Activated T-helper 1 cell treated with anti-CD3 and anti-CD28 coated beads, Interleukin-12 subunit alpha, Interleukin-12 subunit beta, Interleukin-2, Interleukin-4 antibody, amounts not matched to agents 30 ng/mL and 10 ng/mL and 1 ng/mL, durations not matched to agents 14 hours and 24 hours and 36 hours (primary cell): Measurements from ENCODE around the gene PITPNM2. TPM values are rescaled to one million over a fixed set of nuclear protein-coding genes. Genes with fewer than 3 reads are reported as not detected.

Experiments used
- DNase-seq: peaks from one replicate; pipeline ENCODE4 v3.0.0; 2021; ENCODE audit warnings: low spot score
- H3K27ac Mint-ChIP-seq: one replicate; pipeline ENCODE4 v1.8.0; 2021; ENCODE audit warnings: mild to moderate bottlenecking, mixed read lengths
- H3K27me3 Mint-ChIP-seq: one replicate; pipeline ENCODE4 v1.8.0; 2022; ENCODE audit warnings: mild to moderate bottlenecking, moderate library complexity, mixed read lengths; ENCODE audit not compliant: insufficient read depth
- H3K36me3 Mint-ChIP-seq: one replicate; pipeline ENCODE4 v1.8.0; 2021; ENCODE audit warnings: low read depth, mixed read lengths
- H3K4me1 Mint-ChIP-seq: one replicate; pipeline ENCODE4 v1.8.0; 2021; ENCODE audit warnings: low read depth, mixed read lengths
- H3K4me3 Mint-ChIP-seq: one replicate; pipeline ENCODE4 v1.8.0; 2021; ENCODE audit warnings: mild to moderate bottlenecking, moderate library complexity, mixed read lengths
- H3K9me3 Mint-ChIP-seq: one replicate; pipeline ENCODE4 v1.8.0; 2021; ENCODE audit warnings: mixed read lengths
- intact Hi-C: fragments of 100-400 bp; cut with micrococcal nuclease; formaldehyde crosslinking; loops from one replicate; pipeline ENCODE4 v1.15.1; 2024
- total RNA-seq: library from RNA; stranded (reverse); gene quantifications from 2 replicates; pipeline ENCODE4 v1.2.3, GENCODE V29; 2022

The PITPNM2 gene
- total RNA-seq, 1 donor from 2014 or later: 22.3 TPM

DNA sequence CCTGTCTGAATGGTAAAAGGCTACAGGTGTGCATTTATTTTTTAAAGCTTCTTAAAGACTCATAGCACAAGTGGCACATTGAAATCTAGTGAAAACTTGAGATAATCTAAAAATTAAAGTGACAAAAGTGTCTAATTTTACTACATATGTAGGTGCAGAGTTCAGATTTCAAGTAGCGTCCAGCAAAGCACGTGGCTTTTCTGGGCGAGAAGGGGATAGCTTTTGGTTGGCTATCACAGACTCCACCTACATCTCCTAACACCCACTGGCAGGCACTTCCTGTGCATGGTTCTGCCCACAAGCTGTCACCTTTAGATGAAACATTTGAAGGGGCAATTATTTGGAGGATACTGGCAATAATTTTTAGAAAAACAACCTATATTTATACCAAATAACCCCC, 1.9 kb upstream of the PITPNM2 start:
- peaks cover 41% of the 10 kb centered on the region for H3K4me1 Mint-ChIP-seq
- intact Hi-C loops: loop anchor here (5.0 to 10.0 kb wide), 2 partner anchors 84 to 288 kb away; no protein-coding TSS in a partner anchor
- peaks cover 14% of the 10 kb centered on the region for H3K27me3 Mint-ChIP-seq
- H3K36me3 Mint-ChIP-seq: peaks cover 20% of the 10 kb centered on the region
- H3K4me3 Mint-ChIP-seq: peak overlapping the region; percentile 84
- DNase-seq: no peak
- H3K9me3 Mint-ChIP-seq: no peaks in the 10 kb centered on the region
- no peak overlapping the region for H3K27ac Mint-ChIP-seq

DNA sequence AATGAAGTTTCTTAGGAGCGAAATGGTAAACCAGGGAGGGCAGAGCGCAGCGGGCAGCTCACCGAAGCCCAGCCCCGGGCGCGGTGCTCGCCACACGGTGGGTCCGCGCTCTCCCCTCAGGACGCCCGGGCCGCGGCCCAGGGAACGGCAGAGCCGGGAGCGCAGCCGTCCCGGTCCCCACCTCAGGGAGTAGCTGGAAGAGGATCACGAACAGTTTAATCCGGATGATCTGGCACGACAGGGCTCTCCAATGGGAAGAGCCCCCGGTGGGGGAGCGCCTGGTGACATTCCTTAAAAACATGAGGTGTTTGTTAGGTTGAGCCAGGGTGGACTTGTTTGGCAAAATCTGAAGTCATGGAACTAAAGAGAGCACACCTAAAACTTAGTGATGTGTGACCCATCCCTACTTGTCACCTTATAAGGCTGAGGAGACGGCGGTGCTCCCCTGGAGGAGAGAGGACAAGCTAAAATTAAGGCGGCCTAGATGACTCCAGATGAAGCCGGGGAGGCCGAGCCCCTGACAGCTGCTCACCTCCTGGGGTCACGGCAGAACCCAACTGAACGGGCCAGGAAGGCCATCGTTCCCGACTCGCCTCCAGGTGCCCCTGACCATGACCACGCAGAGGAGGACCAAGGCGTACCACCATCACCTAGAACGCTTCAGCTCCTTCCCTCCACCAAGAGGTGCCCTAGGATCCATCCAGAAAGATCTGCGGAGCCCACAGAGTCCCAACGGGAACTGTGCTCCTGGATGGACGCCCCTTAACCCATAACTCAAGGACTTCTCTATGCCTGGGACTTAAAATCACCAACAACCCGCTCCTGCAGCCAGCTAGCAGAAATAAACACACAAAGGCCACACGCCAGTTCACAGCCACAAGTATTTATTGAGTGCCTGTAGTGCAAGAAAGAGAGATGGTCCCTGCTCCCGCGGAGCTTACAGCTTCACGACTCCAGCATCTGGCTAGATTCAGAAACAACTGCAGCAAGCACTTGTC, 866 bp upstream of the PITPNM2 start:
- no peak for DNase-seq
- Mint-ChIP-seq H3K9me3 (no peaks in the 10 kb centered on the region), H3K4me3 (peak overlapping the region; percentile 84), H3K27me3 (peaks cover 16% of the 10 kb centered on the region), H3K4me1 (peaks cover 41% of the 10 kb centered on the region), H3K27ac (peak overlapping the region; percentile 90), H3K36me3 (peaks cover 19% of the 10 kb centered on the region)
- intact Hi-C loops: loop anchor here (1.0 to 10.0 kb wide), 5 partner anchors 45 to 287 kb away; partner anchors contain the start of gene OGFOD2

DNA sequence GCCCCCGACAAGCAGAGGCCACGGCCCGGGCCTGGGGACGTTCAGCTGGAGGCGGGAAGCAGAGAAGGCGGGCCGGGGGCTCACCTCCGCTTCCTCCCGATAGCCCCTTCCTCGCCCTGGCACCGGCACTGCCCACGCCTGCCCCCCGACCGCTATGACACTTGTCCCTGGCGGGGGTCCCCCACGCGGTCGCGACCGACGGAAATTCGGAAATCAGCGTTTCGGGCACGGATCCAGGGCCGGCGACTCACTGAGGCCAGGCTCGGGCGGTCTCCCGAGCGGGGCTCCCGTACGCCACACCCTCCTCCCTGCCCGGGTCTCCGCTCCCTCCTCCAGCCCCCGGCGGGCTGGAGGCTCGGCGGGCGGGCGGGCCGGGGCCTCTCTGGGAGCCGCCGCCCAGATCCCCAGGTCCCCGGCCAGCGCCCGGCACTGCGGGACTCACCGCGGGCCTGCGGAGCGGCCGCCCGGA, 581 bp downstream of the PITPNM2 start:
- intact Hi-C loops: loop anchor here (1.0 to 10.0 kb wide), 5 partner anchors 44 to 286 kb away; partner anchors contain the start of gene OGFOD2
- H3K4me3 Mint-ChIP-seq: peak overlapping the region; percentile 89
- peaks cover 41% of the 10 kb centered on the region for H3K4me1 Mint-ChIP-seq
- H3K27ac Mint-ChIP-seq: no peak overlapping the region
- H3K27me3 Mint-ChIP-seq: peaks cover 16% of the 10 kb centered on the region
- peak; percentile 2 for DNase-seq
- H3K36me3 Mint-ChIP-seq: peaks cover 19% of the 10 kb centered on the region
- no peaks in the 10 kb centered on the region for H3K9me3 Mint-ChIP-seq

DNA sequence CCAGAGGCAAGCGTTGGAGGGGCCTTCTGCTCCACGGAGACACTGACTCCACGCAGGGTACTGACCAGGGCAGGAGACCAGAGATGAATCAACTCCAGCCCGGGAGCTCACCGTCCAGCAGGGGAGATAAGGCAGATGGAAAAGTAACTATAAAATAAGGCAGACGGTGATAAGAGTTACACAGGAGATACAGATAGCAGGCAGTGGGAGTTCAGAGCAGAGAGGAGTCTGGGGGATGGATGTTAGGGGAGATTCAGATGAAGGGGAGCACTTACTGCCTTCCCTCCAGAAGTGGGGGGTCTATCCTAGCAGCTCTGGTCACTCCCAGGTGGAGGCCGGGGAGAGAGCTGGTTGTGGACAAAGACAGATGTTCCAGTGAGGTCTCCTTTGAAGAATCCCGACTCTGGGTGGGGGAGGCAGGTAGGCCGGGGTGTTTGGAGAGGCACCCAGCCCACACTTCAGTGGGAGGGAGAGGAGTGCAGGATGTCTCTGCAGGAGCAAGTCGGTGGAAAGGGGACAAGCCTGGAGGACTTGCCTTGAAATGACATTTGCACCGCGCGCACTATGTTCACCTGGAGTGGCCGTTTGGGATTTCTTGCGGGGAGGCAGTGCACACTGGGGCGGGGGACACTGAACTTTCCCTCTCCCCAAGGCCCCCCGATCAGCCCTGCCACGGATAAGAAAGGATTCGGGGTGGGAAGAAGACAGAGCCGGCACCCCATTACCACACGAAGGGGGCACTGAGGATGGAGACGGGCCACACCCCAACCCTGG, 1.2 kb downstream of the PITPNM2 start:
- Mint-ChIP-seq H3K27me3 (peaks cover 16% of the 10 kb centered on the region), H3K4me3 (peak overlapping the region; percentile 89), H3K36me3 (peaks cover 19% of the 10 kb centered on the region), H3K27ac (peak overlapping the region; percentile 89), H3K9me3 (no peaks in the 10 kb centered on the region), H3K4me1 (peaks cover 41% of the 10 kb centered on the region)
- intact Hi-C loops: loop anchor here (1.0 to 10.0 kb wide), 5 partner anchors 43 to 285 kb away; partner anchors contain the start of gene OGFOD2
- DNase-seq: no peak

DNA sequence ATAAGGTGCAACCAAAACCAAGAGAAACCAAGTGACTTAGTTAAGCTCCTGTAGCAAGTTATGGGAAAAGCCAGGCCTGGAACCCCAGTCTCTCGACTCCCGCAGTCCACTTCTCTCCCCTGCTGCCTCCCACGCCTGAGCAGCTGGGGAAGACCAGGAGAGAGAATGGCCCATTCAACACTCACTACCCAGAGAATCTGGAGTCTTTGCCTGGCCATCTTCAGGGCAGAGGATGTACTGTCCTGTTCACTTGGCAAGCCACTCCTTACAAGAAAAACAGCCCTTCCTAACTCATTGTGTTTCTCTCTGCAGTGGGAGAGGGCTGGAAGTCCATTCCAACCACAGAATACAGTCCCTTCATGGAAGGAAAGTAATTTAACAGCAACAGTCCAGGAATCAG, 1.8 kb downstream of the PITPNM2 start:
- DNase-seq: no peak
- Mint-ChIP-seq H3K9me3 (no peaks in the 10 kb centered on the region), H3K4me3 (peak overlapping the region; percentile 89), H3K27ac (peak overlapping the region; percentile 89), H3K36me3 (peaks cover 19% of the 10 kb centered on the region), H3K4me1 (peaks cover 41% of the 10 kb centered on the region), H3K27me3 (peaks cover 18% of the 10 kb centered on the region)
- intact Hi-C loops: no loop called here

DNA sequence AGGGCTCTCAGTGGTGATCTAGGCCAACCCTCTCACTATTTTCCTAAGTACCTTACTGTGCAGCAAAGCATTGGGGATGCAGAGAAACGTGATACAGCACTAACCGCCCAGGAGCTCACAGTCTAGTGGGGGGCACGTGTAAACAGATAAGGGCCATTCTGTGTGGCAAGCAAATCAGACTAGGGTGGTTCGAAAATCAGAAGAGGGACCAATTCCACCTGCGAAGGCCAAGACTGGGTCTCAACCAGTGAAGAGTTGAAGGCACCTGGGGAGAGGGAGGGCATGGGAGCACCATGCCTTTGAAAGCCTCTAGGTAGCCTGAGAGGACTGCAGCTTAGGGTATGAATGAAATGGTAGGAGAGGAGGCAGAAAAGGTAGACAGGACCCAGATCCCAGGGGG, 2.2 kb downstream of the PITPNM2 start:
- Mint-ChIP-seq H3K36me3 (peaks cover 19% of the 10 kb centered on the region), H3K9me3 (no peaks in the 10 kb centered on the region), H3K4me3 (peak overlapping the region; percentile 89), H3K27me3 (peaks cover 20% of the 10 kb centered on the region), H3K27ac (peak overlapping the region; percentile 50), H3K4me1 (peaks cover 41% of the 10 kb centered on the region)
- intact Hi-C loops: no loop called here
- DNase-seq: no peak

DNA sequence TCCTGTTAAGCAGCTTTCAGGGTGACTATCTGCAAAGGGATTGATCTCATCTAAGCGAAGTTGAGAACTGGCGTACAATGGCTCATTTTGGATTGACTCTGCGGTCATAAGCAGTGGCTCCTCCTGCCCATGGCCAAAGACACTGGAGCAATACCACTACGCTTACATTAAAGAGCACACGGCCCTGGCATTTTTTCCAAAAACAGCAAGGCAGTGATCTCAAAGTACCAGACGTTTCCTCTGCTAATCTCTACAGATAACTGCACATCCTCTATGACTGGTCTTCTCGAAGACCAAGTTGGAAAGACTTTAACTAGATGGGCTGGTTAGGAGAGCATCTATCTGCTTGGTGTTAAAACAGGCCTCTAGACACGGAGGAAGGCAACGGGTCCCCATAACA, 2.7 kb downstream of the PITPNM2 start:
- Mint-ChIP-seq H3K9me3 (no peaks in the 10 kb centered on the region), H3K36me3 (peaks cover 16% of the 10 kb centered on the region), H3K4me3 (peak overlapping the region; percentile 89), H3K4me1 (peaks cover 40% of the 10 kb centered on the region), H3K27me3 (peaks cover 20% of the 10 kb centered on the region), H3K27ac (peak overlapping the region; percentile 50)
- intact Hi-C loops: no loop called here
- DNase-seq: no peak

DNA sequence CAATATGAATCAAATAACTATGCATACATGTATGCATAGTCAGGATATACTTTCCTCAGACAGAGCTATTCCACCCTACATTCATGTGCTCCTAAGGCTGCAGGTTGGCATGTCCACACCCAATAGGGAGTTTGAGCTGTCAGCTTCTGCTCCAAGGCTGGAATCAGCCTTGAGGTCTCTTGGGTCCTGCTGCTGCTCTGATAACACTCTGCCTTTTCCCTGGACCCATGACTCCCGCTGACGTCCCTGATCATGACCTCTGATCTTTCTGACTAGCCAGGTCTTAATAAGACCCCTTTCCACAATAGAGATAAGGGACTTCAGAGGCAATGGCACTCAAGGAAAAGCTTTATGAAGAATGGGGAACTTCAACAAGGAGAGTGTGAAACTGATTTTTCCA, 5.7 kb downstream of the PITPNM2 start:
- peaks cover 34% of the 10 kb centered on the region for H3K4me1 Mint-ChIP-seq
- H3K4me3 Mint-ChIP-seq: no peak overlapping the region
- H3K27me3 Mint-ChIP-seq: peaks cover 20% of the 10 kb centered on the region
- intact Hi-C loops: no loop called here
- no peaks in the 10 kb centered on the region for H3K9me3 Mint-ChIP-seq
- no peak overlapping the region for H3K27ac Mint-ChIP-seq
- no peak for DNase-seq
- H3K36me3 Mint-ChIP-seq: peaks cover 13% of the 10 kb centered on the region

DNA sequence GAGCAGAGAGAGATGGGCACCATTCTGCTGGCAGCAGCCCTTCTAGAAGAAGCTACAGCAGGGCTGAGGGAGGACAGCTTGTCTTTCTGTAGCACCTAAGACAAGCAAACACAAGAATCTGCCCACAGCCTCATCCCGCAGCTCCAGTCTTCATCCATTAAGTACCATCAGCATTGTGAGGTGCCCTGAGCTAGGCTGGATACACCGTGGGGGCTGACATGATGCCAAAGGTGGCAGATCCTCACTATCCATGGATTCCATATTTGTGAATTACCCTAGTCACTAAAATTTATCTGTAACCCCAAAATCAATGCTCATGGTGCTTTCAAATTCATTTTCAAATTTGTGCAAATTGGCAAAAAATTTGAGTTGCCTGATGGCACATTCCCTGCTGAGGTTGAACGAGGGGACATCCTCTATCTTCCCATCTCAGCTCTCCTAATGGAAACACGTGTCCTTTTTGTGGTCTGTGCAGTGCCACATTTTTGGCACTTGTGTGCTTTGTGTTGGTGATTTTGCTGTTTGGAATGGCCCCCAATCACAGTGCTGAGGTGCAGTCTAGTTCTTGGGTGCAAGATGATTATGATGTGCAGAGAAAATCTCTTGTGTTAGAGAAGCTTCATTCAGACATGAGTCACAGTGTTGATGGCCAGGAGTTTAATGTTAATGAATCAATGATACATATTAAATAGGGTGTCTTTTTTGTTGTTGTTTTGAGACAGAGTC, 7.0 kb downstream of the PITPNM2 start:
- no peak for DNase-seq
- Mint-ChIP-seq H3K4me3 (no peak overlapping the region), H3K27me3 (peaks cover 14% of the 10 kb centered on the region), H3K4me1 (peaks cover 30% of the 10 kb centered on the region), H3K9me3 (no peaks in the 10 kb centered on the region), H3K36me3 (peaks cover 8% of the 10 kb centered on the region), H3K27ac (no peak overlapping the region)
- intact Hi-C loops: no loop called here

DNA sequence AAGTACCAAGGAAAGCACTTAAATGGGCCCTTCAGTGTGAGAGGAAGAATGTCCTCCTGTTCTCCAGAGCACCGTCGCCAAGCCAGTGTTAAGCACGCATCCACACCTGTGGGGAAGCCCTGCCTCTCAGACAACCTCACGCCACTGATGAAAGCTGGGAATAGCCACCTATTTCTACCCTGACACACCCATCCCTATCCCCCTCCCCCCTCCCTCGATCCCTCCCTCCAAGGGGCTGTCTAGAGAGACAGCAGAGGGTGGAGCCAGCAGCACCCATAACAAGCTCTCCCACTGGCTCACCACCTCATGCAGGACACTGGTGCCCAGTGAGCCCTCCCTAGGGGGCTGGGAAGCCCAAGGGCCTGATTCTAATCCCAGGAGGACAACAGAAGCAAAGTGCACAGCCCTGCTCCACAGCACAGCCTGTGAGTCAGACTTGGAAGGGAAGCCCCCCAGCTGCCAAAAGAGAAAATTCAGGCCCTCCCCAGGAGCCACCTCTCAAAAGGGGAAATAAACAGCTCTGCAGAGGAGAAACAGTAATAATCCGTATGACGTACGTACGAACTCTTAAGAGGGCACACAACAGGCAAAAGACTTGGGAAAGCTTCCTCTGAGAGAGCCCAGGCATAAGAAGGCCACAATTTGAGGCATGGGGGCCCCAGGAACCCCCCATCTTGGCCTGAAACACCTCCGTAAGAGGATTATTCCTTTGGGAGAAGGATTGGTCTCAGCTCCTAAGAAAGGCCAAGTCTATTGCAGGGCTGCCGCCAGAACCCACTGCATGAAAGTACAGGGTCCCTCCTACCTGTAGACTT, 7.8 kb downstream of the PITPNM2 start:
- Mint-ChIP-seq H3K27me3 (peaks cover 7% of the 10 kb centered on the region), H3K36me3 (peaks cover under 1% of the 10 kb centered on the region), H3K4me1 (peaks cover 22% of the 10 kb centered on the region), H3K4me3 (no peak overlapping the region), H3K27ac (no peak overlapping the region), H3K9me3 (no peaks in the 10 kb centered on the region)
- DNase-seq: no peak
- intact Hi-C loops: no loop called here

DNA sequence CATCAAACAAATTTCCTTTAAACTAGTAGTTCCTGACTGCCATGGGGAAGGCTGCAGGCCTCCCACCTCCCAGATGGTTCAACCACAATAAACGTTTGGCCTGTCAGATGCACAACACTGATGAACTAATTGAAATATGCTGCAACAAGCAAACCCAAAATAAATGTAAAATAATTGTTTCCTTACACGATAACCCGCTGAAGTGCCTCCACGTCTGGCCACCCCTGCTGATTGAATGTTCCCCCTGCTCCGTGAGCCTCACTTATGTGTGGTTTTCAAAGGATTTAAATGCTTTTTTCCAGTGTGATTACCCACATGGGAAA, 8.4 kb downstream of the PITPNM2 start:
- no peak overlapping the region for H3K4me3 Mint-ChIP-seq
- no peaks in the 10 kb centered on the region for H3K9me3 Mint-ChIP-seq
- no peak overlapping the region for H3K27ac Mint-ChIP-seq

More for the DNA sequence above, 8.4 kb downstream of the PITPNM2 start:
- intact Hi-C loops: no loop called here
- H3K27me3 Mint-ChIP-seq: peaks cover 5% of the 10 kb centered on the region
- peaks cover 3% of the 10 kb centered on the region for H3K36me3 Mint-ChIP-seq
- DNase-seq: no peak
- H3K4me1 Mint-ChIP-seq: peaks cover 20% of the 10 kb centered on the region
